Osteoblast (primary cell): ENCODE measurements around the gene DTNBP1. TPM values are rescaled to one million over a fixed set of nuclear protein-coding genes. Genes with fewer than 3 reads are reported as not detected.

Source experiments
- DNase-seq: peaks from one replicate; pipeline ENCODE4 v3.0.0; 2011; ENCODE audit warnings: low spot score, mixed read lengths; ENCODE audit not compliant: insufficient read length; ENCODE audit errors: missing footprints
- H2AFZ ChIP-seq: 2 replicates; pipeline ENCODE4 v1.6.0; 2011; ENCODE audit warnings: mild to moderate bottlenecking, low read length
- H3K27ac ChIP-seq: 2 replicates; pipeline ENCODE4 v1.5.1; 2011; ENCODE audit warnings: mild to moderate bottlenecking, low read depth, low read length, moderate library complexity
- H3K27me3 ChIP-seq: 2 replicates; pipeline ENCODE4 v1.6.0; 2012; ENCODE audit warnings: mild to moderate bottlenecking, control low read depth, inconsistent platforms, low read length, moderate library complexity; ENCODE audit not compliant: insufficient read depth
- H3K36me3 ChIP-seq: 2 replicates; pipeline ENCODE4 v1.5.1; 2011; ENCODE audit warnings: mild to moderate bottlenecking, low read length, control low read depth, moderate library complexity; ENCODE audit not compliant: insufficient read depth
- H3K4me1 ChIP-seq: 2 replicates; pipeline ENCODE4 v1.5.1; 2011; ENCODE audit warnings: mild to moderate bottlenecking, low read length, control low read depth, moderate library complexity; ENCODE audit not compliant: insufficient read depth
- H3K4me2 ChIP-seq: 2 replicates; pipeline ENCODE4 v1.6.0; 2011; ENCODE audit warnings: mild to moderate bottlenecking, low read length; ENCODE audit not compliant: insufficient read depth
- H3K4me3 ChIP-seq: fragments of 200-600 bp; sonication (generic); 3 replicates; pipeline ENCODE4 v1.5.1; 2012; ENCODE audit warnings: mild to moderate bottlenecking, low read length, inconsistent platforms; ENCODE audit not compliant: insufficient read depth
- H3K79me2 ChIP-seq: 2 replicates; pipeline ENCODE4 v1.6.0; 2012; ENCODE audit warnings: mild to moderate bottlenecking, low read length, control low read depth, inconsistent platforms; ENCODE audit not compliant: insufficient read depth
- H3K9me3 ChIP-seq: 2 replicates; pipeline ENCODE4 v1.5.1; 2011; ENCODE audit warnings: low read depth, low read length, control low read depth
- H4K20me1 ChIP-seq: 2 replicates; pipeline ENCODE4 v1.6.0; 2012; ENCODE audit warnings: mild to moderate bottlenecking, low read length, control low read depth; ENCODE audit not compliant: insufficient read depth
- total RNA-seq: library from RNA; depleted of rRNA; stranded (reverse); fragments of >200 nt; gene quantifications from 2 replicates; pipeline ENCODE4 v1.2.3, GENCODE V29; 2012
- TF ChIP-seq, protein P1 (sequence below): IDR thresholded peaks from 2 replicates; pipeline ENCODE4 v1.5.1; 2011; ENCODE audit warnings: mild to moderate bottlenecking, low read depth, low read length, moderate library complexity; ENCODE audit errors: extremely low read depth

Gene DTNBP1
- total RNA-seq, 1 donor: 5.8 TPM

GRCh38 chr6:15586503-15586902 lies 76.3 kb downstream of the DTNBP1 start:
- no peak for DNase-seq
- Histone ChIP-seq H3K36me3 (no peaks in the 10 kb centered on the region), H4K20me1 (no peaks in the 10 kb centered on the region), H3K4me3 (no peak overlapping the region), H3K4me2 (no peak overlapping the region), H3K9me3 (no peaks in the 10 kb centered on the region), H3K27me3 (no peaks in the 10 kb centered on the region), H2AFZ (no peak overlapping the region), H3K4me1 (no peaks in the 10 kb centered on the region), H3K79me2 (no peaks in the 10 kb centered on the region), H3K27ac (no peak overlapping the region)
- TF ChIP-seq, protein P1, sequence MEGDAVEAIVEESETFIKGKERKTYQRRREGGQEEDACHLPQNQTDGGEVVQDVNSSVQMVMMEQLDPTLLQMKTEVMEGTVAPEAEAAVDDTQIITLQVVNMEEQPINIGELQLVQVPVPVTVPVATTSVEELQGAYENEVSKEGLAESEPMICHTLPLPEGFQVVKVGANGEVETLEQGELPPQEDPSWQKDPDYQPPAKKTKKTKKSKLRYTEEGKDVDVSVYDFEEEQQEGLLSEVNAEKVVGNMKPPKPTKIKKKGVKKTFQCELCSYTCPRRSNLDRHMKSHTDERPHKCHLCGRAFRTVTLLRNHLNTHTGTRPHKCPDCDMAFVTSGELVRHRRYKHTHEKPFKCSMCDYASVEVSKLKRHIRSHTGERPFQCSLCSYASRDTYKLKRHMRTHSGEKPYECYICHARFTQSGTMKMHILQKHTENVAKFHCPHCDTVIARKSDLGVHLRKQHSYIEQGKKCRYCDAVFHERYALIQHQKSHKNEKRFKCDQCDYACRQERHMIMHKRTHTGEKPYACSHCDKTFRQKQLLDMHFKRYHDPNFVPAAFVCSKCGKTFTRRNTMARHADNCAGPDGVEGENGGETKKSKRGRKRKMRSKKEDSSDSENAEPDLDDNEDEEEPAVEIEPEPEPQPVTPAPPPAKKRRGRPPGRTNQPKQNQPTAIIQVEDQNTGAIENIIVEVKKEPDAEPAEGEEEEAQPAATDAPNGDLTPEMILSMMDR: no peak

GRCh38 chr6:15585760-15586214 lies 77.0 kb downstream of the DTNBP1 start:
- Histone ChIP-seq H2AFZ (no peak overlapping the region), H3K4me3 (no peak overlapping the region), H3K27me3 (no peaks in the 10 kb centered on the region), H3K9me3 (no peaks in the 10 kb centered on the region), H3K4me1 (no peaks in the 10 kb centered on the region), H3K79me2 (no peaks in the 10 kb centered on the region), H4K20me1 (no peaks in the 10 kb centered on the region), H3K4me2 (no peak overlapping the region), H3K27ac (no peak overlapping the region), H3K36me3 (no peaks in the 10 kb centered on the region)
- TF ChIP-seq, protein P1: no peak
- no peak for DNase-seq

GRCh38 chr6:15582499-15582898 lies 80.3 kb downstream of the DTNBP1 start:
- Histone ChIP-seq H3K36me3 (no peaks in the 10 kb centered on the region), H3K9me3 (no peaks in the 10 kb centered on the region), H3K4me3 (no peak overlapping the region), H3K4me2 (no peak overlapping the region), H3K79me2 (no peaks in the 10 kb centered on the region), H4K20me1 (no peaks in the 10 kb centered on the region), H3K27me3 (no peaks in the 10 kb centered on the region), H3K27ac (no peak overlapping the region), H2AFZ (no peak overlapping the region), H3K4me1 (no peaks in the 10 kb centered on the region)
- TF ChIP-seq, protein P1: no peak
- no peak for DNase-seq

DNA sequence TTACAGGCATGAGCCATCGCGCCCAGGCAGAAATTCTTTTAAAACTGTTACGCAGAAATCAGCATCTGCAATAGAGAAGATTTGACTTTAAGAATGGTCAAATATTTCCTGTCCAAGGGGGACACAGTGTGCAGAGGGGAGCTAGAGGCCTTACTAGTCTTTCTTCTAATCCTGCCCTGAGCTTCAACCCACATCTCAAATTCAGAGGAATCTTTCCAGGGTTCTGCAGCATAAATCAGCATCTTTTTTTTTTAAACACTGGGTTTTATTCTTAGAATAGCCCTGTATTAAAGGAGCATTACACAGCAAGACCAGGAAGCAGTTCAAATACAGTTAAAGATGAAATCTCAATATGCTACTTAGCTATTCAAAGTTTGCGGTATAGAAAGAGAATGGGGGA lies 81.1 kb downstream of the DTNBP1 start:
- TF ChIP-seq, protein P1: no peak
- Histone ChIP-seq H3K9me3 (no peaks in the 10 kb centered on the region), H3K36me3 (no peaks in the 10 kb centered on the region), H2AFZ (no peak overlapping the region), H3K27ac (no peak overlapping the region), H3K79me2 (no peaks in the 10 kb centered on the region), H3K4me1 (no peaks in the 10 kb centered on the region), H3K4me2 (no peak overlapping the region), H3K27me3 (no peaks in the 10 kb centered on the region), H4K20me1 (no peaks in the 10 kb centered on the region), H3K4me3 (no peak overlapping the region)
- DNase-seq: no peak
